Transverse colon (tissue), 4 donors: ENCODE results near the gene PNPLA2. TPM values are rescaled to one million over a fixed set of nuclear protein-coding genes. Genes with fewer than 3 reads are reported as not detected.
A peak's percentile ranks its signal among the peaks of the same experiment; 100 is the strongest.

Source experiments
- DNase-seq: peaks from one replicate; pipeline ENCODE4 v3.0.0-alpha.2; 2019
- H3K27ac ChIP-seq, 4 donors: fragments of 200-600 bp; sonication (generic); 2 replicates each; pipeline ENCODE4 v1.5.1; 2016 to 2018; ENCODE audit warnings: inconsistent platforms in 4 of 4
- H3K27me3 ChIP-seq: fragments of 200-600 bp; sonication (generic); 2 replicates; pipeline ENCODE4 v1.5.1; 2017; ENCODE audit warnings: inconsistent platforms
- H3K36me3 ChIP-seq, 4 donors: fragments of 200-600 bp; sonication (generic); 2 replicates each; pipeline ENCODE4 v1.5.1; 2017 to 2019; ENCODE audit warnings: inconsistent platforms in 4 of 4
- H3K4me1 ChIP-seq, 4 donors: fragments of 200-600 bp; sonication (generic); 2 replicates each; pipeline ENCODE4 v1.5.1; 2017 to 2020; ENCODE audit warnings: inconsistent platforms in 4 of 4
- H3K4me3 ChIP-seq, 4 donors: fragments of 200-600 bp; sonication (generic); 1 replicate in 1 of 4; 2 replicates in 3 of 4; pipeline versions ENCODE4 v1.5.1 to v1.6.1; 2017 to 2019; ENCODE audit warnings: inconsistent platforms in 4 of 4
- H3K9me3 ChIP-seq, 2 donors: fragments of 200-600 bp; sonication (generic); 2 replicates each; pipeline ENCODE4 v1.5.1; 2017 to 2019; ENCODE audit warnings: inconsistent platforms in 2 of 2
- EP300 ChIP-seq: sonication (generic); formaldehyde crosslinking; IDR thresholded peaks from one replicate; pipeline ENCODE4 v1.6.1; 2017; ENCODE audit warnings: antibody characterized with exemption, low read depth
- POLR2A ChIP-seq: fragments of 450-650 bp; IDR thresholded peaks from one replicate; pipeline ENCODE4 v1.6.1; 2016; ENCODE audit warnings: antibody characterized with exemption, mild to moderate bottlenecking, moderate library complexity
- POLR2AphosphoS5 ChIP-seq, 3 donors: sonication (generic); formaldehyde crosslinking; IDR thresholded peaks; one replicate each; pipeline ENCODE4 v1.6.1; 2016; ENCODE audit warnings: antibody characterized with exemption in 3 of 3
- WGBS, 2 donors: methylation state at CpG; one replicate each; pipeline ENCODE4 v1.1.5; 2018; ENCODE audit warnings: low coverage in 1 of 2; 5-methylcytosine and 5-hydroxymethylcytosine counted together
- in situ Hi-C, 4 donors: fragments of 200-750 bp; cut with MboI; loops; one replicate each; pipeline versions ENCODE4 v1.15.0 to v1.15.1; 2017; ENCODE audit warnings: low sequenced_read_pairs in 3 of 4, low pct_ligation_motif_present in 1 of 4, low pct_unique_long_range_greater_than_20kb in 1 of 4
- intact Hi-C: fragments of 100-400 bp; cut with DNase I; formaldehyde crosslinking; loops from one replicate; pipeline ENCODE4 v1.15.1; 2023; ENCODE audit warnings: low total_unique reads
- total RNA-seq, 4 donors: library from RNA; depleted of rRNA; stranded (reverse); fragments of >200 nt; gene quantifications; one replicate each; pipeline ENCODE4 v1.1.0, GENCODE V29; 2016
- TF ChIP-seq, protein P1 (sequence below), 5 experiments: fragments of 200-600 bp in 3 of 5; fragments of 450-650 bp in 2 of 5; sonication (generic) in 3 of 5; IDR thresholded peaks; 1 replicate in 2 of 5; 2 replicates in 3 of 5; pipeline ENCODE4 v1.5.1; 2016 to 2017; ENCODE audit warnings: antibody characterized with exemption in 5 of 5, inconsistent platforms in 3 of 5, mild to moderate bottlenecking in 2 of 5, moderate library complexity in 1 of 5

PNPLA2 gene
- total RNA-seq, 4 donors from 2014 or later = 61.7 to 821 (median 134) TPM

DNA sequence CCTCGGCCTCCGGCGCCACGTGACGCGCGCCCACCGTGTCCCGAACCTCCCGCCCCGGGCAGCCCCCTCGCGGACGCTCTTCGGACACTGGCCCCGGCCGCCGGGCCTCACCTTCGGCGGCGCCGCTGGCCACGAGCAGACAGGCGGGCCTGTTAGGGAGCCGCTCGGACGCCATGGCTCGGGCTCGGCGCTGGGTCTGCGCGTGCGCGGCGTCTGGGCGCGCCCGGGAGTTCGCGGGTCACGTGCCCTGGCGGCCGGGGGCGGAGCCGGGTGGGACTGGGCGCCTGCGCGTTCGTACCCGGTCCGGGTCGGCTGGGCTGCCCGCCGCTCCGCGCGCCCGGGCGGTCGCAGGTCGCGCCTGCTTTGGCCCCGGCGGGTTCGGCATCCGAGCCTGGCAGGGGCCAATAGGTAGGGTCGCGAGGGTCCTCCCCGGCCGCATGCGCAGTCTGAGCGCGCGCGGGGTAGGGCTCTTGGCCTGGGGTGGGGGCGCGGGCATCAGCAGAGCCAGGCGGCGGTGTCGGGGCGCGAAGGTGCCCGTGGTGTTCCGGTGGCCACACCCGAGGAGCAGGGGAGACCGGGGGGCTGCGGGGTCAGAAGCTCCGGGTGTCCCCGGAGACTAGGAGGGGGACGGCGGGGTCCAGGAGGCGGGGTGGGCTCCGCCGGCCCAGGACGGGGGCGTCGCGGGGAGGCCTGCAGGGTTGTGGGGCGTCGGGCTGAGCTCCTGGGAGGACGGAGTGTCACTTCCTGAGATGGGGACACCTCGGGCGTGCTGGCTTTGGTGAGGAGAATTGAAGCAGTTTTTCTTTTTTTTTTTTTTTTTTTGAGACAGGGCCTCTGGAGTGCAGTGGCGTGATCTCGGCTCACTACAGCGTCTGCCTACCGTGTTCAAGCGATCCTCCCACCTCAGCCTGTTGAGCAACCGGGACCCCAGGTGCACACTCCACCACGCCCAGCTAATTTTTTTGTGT lies 41.1 kb upstream of the PNPLA2 start, which contains the start of gene GATD1:
TSS of gene GATD1 (minus strand) at position 200 of the 968 bp plus-strand sequence. CDS start at position 175, 25 bp downstream.
- TF ChIP-seq POLR2A = peak; percentile 65
- TF ChIP-seq EP300 = no peak
- peak; percentile 17 to 83 (median 83) for TF ChIP-seq POLR2AphosphoS5 (IDR thresholded peaks at IDR 0.05)
- TF ChIP-seq, protein P1, sequence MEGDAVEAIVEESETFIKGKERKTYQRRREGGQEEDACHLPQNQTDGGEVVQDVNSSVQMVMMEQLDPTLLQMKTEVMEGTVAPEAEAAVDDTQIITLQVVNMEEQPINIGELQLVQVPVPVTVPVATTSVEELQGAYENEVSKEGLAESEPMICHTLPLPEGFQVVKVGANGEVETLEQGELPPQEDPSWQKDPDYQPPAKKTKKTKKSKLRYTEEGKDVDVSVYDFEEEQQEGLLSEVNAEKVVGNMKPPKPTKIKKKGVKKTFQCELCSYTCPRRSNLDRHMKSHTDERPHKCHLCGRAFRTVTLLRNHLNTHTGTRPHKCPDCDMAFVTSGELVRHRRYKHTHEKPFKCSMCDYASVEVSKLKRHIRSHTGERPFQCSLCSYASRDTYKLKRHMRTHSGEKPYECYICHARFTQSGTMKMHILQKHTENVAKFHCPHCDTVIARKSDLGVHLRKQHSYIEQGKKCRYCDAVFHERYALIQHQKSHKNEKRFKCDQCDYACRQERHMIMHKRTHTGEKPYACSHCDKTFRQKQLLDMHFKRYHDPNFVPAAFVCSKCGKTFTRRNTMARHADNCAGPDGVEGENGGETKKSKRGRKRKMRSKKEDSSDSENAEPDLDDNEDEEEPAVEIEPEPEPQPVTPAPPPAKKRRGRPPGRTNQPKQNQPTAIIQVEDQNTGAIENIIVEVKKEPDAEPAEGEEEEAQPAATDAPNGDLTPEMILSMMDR (IDR thresholded peaks at IDR 0.05) = no peak
- Histone ChIP-seq H3K27ac (peak within 1 kb of the TSS; percentile 88 to 93 (median 89)), H3K9me3 (no peaks in the 10 kb centered on the region), H3K4me3 (peak within 1 kb of the TSS; percentile 93 to 100 (median 95)), H3K4me1 (peaks cover 24 to 29% (median 27%) of the 10 kb centered on the region in 4 donors), H3K36me3 (no peaks in the 10 kb centered on the region), H3K27me3 (no peaks in the 10 kb centered on the region)
- WGBS, 2 donors = 1% methylated on average over 50 of the region's 110 CpGs; no CpG with 5 or more reads in 1 of the 2 donors
- intact Hi-C loops (no loop called here), in situ Hi-C loops (no loop called here)
- peak; percentile 95 for DNase-seq

DNA sequence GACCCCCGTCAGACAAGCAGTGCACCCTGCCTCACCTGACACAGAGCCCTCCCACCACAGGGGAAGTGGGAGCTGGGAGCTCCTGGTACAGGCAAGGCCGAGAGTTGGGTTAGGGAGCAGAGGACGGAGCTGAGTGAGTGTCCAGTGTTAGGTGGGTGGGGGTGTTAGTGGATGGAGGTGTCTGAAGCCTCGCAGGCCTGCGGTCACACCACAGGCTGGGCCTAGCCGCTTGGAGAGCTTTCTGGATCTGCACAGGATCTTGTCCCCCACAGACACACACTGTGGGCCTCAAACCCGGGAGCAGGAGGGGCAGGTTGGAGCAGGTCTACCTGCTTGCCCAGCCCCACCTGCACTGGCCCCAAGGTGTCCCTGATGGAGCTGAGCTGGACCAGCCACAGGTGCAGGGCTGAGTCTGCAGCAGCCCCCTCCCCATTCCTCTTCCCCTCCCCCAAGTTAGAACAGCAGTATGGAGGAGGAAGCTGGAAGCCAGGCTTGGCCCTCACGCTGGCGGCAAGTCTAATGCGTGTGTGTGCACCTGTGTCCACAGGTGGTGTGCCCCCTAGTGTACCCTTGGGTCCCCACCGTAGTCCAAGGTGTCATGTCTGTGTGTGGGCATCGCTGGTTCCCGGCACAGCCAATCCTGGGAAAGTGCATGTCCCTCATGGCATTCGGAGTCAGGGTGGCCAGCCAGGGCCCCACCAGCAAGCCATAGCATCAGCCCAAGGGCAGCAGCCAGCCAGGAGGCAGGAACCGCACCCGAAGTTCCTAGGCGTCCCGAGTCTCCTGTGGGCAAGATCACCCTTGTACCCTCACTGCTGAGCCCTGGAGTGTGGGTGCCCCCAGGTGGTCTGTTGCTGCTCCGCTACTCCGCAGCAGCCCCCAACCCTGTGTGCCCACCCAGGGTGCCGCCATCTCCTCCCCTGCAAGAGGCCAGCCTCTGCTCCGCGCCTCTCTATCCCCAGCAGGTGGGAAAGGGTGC lies 39.4 kb upstream of the PNPLA2 start:
- 92% methylated on average over 12 of the region's 23 CpGs; no CpG with 5 or more reads in 1 of the 2 donors for WGBS, 2 donors
- H3K27ac ChIP-seq = no peak overlapping the region
- no peak overlapping the region for H3K4me3 ChIP-seq
- peaks cover 24 to 38% (median 37%) of the 10 kb centered on the region in 4 donors for H3K4me1 ChIP-seq
- H3K27me3 ChIP-seq = no peaks in the 10 kb centered on the region
- H3K9me3 ChIP-seq = no peaks in the 10 kb centered on the region
- no peaks in the 10 kb centered on the region for H3K36me3 ChIP-seq
- no peak for TF ChIP-seq POLR2AphosphoS5 (IDR thresholded peaks at IDR 0.05)
- TF ChIP-seq EP300 = no peak
- no peak for TF ChIP-seq POLR2A
- TF ChIP-seq, protein P1 (IDR thresholded peaks at IDR 0.05) = no peak
- in situ Hi-C loops (no loop called here), intact Hi-C loops (no loop called here)
- DNase-seq = peak; percentile 7

DNA sequence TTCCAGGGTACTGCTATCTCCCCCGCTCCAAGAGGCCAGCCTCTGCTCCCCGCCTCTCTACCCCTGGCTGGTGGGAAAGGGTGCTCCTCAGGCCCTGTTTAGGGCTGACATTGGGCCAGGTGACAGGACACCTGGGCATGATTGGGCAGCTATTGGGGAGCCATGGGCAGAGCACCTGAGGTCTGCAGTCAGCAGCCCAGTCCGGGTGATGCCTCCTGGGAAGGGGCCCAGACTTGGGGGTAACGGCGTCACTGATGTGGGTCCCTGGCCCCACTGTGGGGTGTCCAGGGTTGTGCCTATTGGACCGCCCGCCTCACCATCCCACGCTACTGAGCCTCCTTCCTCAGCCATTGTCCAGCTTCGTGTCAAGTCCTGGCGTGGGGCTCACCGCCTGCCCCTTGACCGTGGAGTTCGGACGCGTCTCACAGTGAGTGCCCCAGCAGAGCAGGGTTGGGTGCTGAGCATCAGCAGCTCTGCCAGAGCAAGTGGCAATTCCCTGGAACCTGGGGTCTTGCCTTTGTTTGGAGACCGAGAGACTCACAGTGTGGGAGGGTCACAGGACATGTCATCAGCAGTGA lies 38.7 kb upstream of the PNPLA2 start:
- DNase-seq = no peak
- intact Hi-C loops = no loop called here
- WGBS, 2 donors = 97% methylated on average over 15 of the region's 16 CpGs; no CpG with 5 or more reads in 1 of the 2 donors
- peaks cover 23 to 36% (median 35%) of the 10 kb centered on the region in 4 donors for H3K4me1 ChIP-seq
- TF ChIP-seq POLR2A (no peak), EP300 (no peak), POLR2AphosphoS5 (IDR thresholded peaks at IDR 0.05) (no peak)
- TF ChIP-seq, protein P1 (IDR thresholded peaks at IDR 0.05) = no peak
- H3K27me3 ChIP-seq = no peaks in the 10 kb centered on the region
- no peaks in the 10 kb centered on the region for H3K36me3 ChIP-seq
- H3K4me3 ChIP-seq = no peak overlapping the region
- in situ Hi-C loops = no loop called here
- H3K27ac ChIP-seq = no peak overlapping the region
- H3K9me3 ChIP-seq = no peaks in the 10 kb centered on the region
